MCF 10A (cell line): ENCODE measurements around the gene SLC17A7. TPM values are rescaled to one million over a fixed set of nuclear protein-coding genes. Genes with fewer than 3 reads are reported as not detected.
A peak's percentile ranks its signal among the peaks of the same experiment; 100 is the strongest.

Experiments
- BruUV-seq: library from RNA; stranded (reverse); fragments of 400-500 nt; replicated peaks from 2 replicates; lab custom pipeline; 2021; lab: Mats Ljungman, UMichigan
- CTCF ChIA-PET: fragments of 300-600 bp; sonication (Branson Sonifier 250); formaldehyde crosslinking; extraction: SDS; loops from one replicate; lab custom pipeline; 2021; ENCODE audit warnings: antibody characterized with exemption, inconsistent platforms; lab: Yijun Ruan, JAX
- POLR2A ChIA-PET: fragments of 300-600, 350-650 bp; sonication (Branson Sonifier 250); formaldehyde crosslinking; extraction: SDS; loops from one replicate; lab custom pipeline; 2020; ENCODE audit warnings: antibody characterized with exemption, inconsistent platforms; lab: Yijun Ruan, JAX
- DNase-seq: peaks from one replicate; pipeline ENCODE4 v3.0.0-alpha.2; 2018; ENCODE audit not compliant: unreplicated experiment
- H3K27ac Mint-ChIP-seq: one replicate; pipeline ENCODE4 v1.8.0; 2022; ENCODE audit warnings: mild to moderate bottlenecking, low read depth, mixed read lengths; ENCODE audit not compliant: unreplicated experiment
- H3K27me3 Mint-ChIP-seq: one replicate; pipeline ENCODE4 v1.8.0; 2022; ENCODE audit warnings: mixed read lengths; ENCODE audit not compliant: insufficient read depth, unreplicated experiment
- H3K36me3 Mint-ChIP-seq: one replicate; pipeline ENCODE4 v1.8.0; 2022; ENCODE audit warnings: mild to moderate bottlenecking, moderate library complexity, mixed read lengths; ENCODE audit not compliant: insufficient read depth, unreplicated experiment
- H3K4me1 Mint-ChIP-seq: one replicate; pipeline ENCODE4 v1.8.0; 2022; ENCODE audit warnings: mixed read lengths; ENCODE audit not compliant: insufficient read depth, unreplicated experiment
- H3K4me3 Mint-ChIP-seq: one replicate; pipeline ENCODE4 v1.8.0; 2022; ENCODE audit warnings: mild to moderate bottlenecking, moderate library complexity, mixed read lengths; ENCODE audit not compliant: unreplicated experiment
- H3K9me3 Mint-ChIP-seq: one replicate; pipeline ENCODE4 v1.8.0; 2022; ENCODE audit warnings: mixed read lengths; ENCODE audit not compliant: unreplicated experiment
- intact Hi-C: fragments of 100-400 bp; cut with micrococcal nuclease; formaldehyde crosslinking; loops from 2 replicates; pipeline ENCODE4 v1.14.1; 2022
- total RNA-seq: library from RNA; stranded (reverse); gene quantifications from 2 replicates; pipeline ENCODE4 v1.2.3, GENCODE V29; 2022
- TF ChIP-seq, protein P1 (sequence below): fragments of 200-600 bp; IDR thresholded peaks from one replicate; pipeline ENCODE4 v1.8.0; 2022; ENCODE audit warnings: antibody characterized with exemption, mild to moderate bottlenecking; ENCODE audit not compliant: unreplicated experiment

SLC17A7 gene
- total RNA-seq, 1 experiment from 2014 or later, result not detected

DNA sequence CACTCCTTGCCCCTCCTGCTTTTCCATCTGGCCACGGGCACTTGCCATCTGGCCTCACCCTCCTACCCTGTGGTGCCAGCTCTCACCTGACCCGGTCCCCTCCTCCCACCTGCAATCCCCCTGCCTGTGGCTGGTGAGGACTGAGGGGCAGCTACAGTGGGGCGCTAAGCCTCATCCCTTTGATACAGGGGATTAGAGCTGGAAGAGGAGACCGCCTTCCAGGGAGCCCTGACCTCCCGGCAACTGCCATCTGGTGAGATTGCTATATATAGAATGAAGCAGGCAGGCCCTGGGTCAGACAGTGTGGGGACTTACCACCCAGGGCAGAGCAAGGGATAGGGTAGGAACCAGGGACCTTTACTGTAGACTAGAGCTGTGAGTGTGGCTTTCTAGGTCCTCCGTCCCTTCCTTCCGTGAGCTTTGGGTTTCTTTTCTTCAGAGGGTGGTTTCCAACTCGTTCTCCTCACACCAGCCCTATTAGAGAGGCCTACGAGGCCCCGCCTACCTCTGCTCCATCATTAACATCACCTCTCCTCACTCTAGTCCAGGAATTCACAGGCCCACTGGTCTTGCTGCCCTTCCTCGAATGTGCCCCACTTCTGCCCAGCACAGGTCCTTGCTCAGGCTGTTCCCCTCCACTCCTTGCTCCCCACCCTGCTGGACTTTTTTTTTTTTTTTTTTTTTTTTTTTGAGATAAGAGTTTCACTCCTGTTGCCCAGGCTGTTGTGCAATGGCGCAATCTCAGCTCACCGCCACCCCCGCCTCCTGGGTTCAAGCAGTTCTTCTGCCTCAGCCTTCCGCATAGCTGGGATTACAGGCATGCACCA, 45.5 kb downstream of the SLC17A7 start:
- TF ChIP-seq, protein P1, sequence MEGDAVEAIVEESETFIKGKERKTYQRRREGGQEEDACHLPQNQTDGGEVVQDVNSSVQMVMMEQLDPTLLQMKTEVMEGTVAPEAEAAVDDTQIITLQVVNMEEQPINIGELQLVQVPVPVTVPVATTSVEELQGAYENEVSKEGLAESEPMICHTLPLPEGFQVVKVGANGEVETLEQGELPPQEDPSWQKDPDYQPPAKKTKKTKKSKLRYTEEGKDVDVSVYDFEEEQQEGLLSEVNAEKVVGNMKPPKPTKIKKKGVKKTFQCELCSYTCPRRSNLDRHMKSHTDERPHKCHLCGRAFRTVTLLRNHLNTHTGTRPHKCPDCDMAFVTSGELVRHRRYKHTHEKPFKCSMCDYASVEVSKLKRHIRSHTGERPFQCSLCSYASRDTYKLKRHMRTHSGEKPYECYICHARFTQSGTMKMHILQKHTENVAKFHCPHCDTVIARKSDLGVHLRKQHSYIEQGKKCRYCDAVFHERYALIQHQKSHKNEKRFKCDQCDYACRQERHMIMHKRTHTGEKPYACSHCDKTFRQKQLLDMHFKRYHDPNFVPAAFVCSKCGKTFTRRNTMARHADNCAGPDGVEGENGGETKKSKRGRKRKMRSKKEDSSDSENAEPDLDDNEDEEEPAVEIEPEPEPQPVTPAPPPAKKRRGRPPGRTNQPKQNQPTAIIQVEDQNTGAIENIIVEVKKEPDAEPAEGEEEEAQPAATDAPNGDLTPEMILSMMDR, result no peak
- BruUV-seq, result no TSS peak
- CTCF ChIA-PET, result interaction anchor here (0.6 to 1.3 kb wide), 5 partner anchors 15 to 170 kb away, joined by 3 to 4 read pairs (median 3); no protein-coding TSS in a partner anchor
- Mint-ChIP-seq H3K36me3 (no peaks in the 10 kb centered on the region), H3K4me1 (peaks cover 10% of the 10 kb centered on the region), H3K4me3 (no peak overlapping the region), H3K27ac (no peak overlapping the region), H3K9me3 (no peaks in the 10 kb centered on the region), H3K27me3 (peaks cover 29% of the 10 kb centered on the region)
- DNase-seq, result peak; percentile 11
- POLR2A ChIA-PET, result no interaction called here
- intact Hi-C loops, result no loop called here

DNA sequence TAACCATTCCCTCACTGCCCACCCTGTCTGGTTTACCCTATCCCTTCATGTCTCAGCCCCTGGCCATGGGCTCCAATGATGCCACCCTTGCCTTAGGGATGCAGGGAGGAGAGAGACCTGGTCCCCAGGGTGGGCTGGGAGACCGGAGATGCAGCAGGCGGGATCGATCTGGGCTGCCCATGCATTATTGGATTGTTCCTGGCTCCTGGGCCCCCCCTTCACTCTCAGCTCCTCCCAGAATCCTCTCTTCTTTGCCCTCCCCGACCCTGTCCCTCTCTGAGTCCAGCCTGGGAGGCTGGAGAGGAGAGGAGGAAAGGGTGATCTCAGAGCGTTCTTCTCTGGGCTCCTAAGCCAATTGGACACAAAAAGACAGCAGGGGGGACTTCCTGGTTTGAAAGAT, 47.4 kb downstream of the SLC17A7 start:
- H3K27me3 Mint-ChIP-seq, result peaks cover 37% of the 10 kb centered on the region
- POLR2A ChIA-PET, result interaction anchor here (0.6 kb wide), 1 partner anchor 1190 kb away, joined by 3 read pairs; no protein-coding TSS in a partner anchor
- no peaks in the 10 kb centered on the region for H3K36me3 Mint-ChIP-seq
- intact Hi-C loops, result no loop called here
- CTCF ChIA-PET, result interaction anchor here (0.6 to 4.5 kb wide), 9 partner anchors 15 to 58 kb away, joined by 3 to 30 read pairs (median 3); partner anchors contain the start of genes GFY and PIH1D1
- TF ChIP-seq, protein P1, result no peak
- H3K4me1 Mint-ChIP-seq, result peaks cover 10% of the 10 kb centered on the region
- no TSS peak for BruUV-seq
- no peak for DNase-seq
- H3K4me3 Mint-ChIP-seq, result no peak overlapping the region
- H3K9me3 Mint-ChIP-seq, result no peaks in the 10 kb centered on the region
- no peak overlapping the region for H3K27ac Mint-ChIP-seq

DNA sequence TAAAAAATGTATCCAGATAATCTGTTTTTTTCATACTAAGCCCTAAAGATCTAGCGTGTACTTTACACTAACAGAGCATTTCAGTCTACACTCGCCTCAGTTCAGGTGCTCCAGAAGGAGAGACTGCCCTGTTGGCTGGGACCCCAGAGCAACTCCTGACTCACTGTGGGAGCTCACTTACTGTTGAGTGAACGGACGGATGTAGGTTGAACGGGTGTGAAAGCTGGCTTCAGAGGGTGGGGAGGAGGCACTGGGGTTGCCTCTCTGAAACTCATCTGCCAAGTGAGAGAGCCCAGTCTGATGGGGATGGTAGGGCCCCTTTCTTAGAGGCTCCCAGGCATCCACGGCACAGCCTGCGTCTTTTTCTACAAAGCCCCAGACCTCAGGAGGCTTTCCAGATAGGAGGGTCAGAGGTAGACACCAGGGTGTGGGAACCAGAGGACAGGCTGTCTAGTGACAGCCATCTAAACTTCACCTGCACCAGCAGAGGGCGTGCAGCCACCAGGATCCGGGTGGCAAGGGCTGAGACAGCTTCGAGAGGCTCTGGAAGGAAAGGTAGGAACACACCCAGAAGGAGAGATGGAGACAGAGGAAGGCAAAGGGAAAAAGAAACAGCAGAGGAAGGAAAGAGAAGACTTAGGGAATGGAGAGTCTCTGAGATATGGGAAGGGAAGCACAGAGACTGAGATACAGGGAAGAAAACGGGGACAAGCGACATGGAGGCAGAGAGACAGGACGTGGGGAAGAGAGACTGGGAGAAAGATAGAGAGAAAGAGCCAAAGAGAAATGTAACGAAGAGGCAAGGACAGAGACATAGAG, 49.5 kb downstream of the SLC17A7 start:
- BruUV-seq, result no TSS peak
- peak; percentile 86 for DNase-seq
- TF ChIP-seq, protein P1, result peak; percentile 92
- POLR2A ChIA-PET, result interaction anchor here (0.7 to 1.7 kb wide), 5 partner anchors 17 to 112 kb away, joined by 3 to 7 read pairs (median 3); no protein-coding TSS in a partner anchor
- H3K9me3 Mint-ChIP-seq, result no peaks in the 10 kb centered on the region
- no peak overlapping the region for H3K4me3 Mint-ChIP-seq
- CTCF ChIA-PET, result interaction anchor here (0.6 to 4.5 kb wide), 33 partner anchors 8 to 852 kb away, joined by 3 to 30 read pairs (median 4); partner anchors contain the start of genes DKKL1, GFY, PIH1D1 and SLC17A7
- no peak overlapping the region for H3K27ac Mint-ChIP-seq
- intact Hi-C loops, result loop anchor here (1.0 kb wide), 3 partner anchors 39 to 125 kb away; no protein-coding TSS in a partner anchor
- peaks cover 6% of the 10 kb centered on the region for H3K4me1 Mint-ChIP-seq
- no peaks in the 10 kb centered on the region for H3K36me3 Mint-ChIP-seq
- peaks cover 23% of the 10 kb centered on the region for H3K27me3 Mint-ChIP-seq
